MM.1S (cell line): ENCODE results near the gene SPEG.

Experiments used
- DNase-seq: peaks from one replicate; pipeline ENCODE4 v3.0.0-alpha.2; 2015
- H2AFZ ChIP-seq: fragments of 300-600 bp; sonication (generic); 2 replicates; pipeline ENCODE4 v1.6.0; 2016; ENCODE audit warnings: antibody characterized with exemption, low read length
- H3F3A ChIP-seq: fragments of 300-600 bp; sonication (generic); 2 replicates; pipeline ENCODE4 v1.6.1; 2016; ENCODE audit warnings: mild to moderate bottlenecking, antibody characterized with exemption, low read length, moderate library complexity, mixed read lengths; ENCODE audit not compliant: insufficient read depth
- H3K27ac ChIP-seq: fragments of 300-600 bp; sonication (generic); 2 replicates; pipeline ENCODE4 v1.5.1; 2016; ENCODE audit warnings: mild to moderate bottlenecking, low read length
- H3K27me3 ChIP-seq: fragments of 300-600 bp; sonication (generic); replicated peaks from 2 replicates; pipeline ENCODE4 v1.6.0; 2016; ENCODE audit warnings: low read length; ENCODE audit not compliant: insufficient read depth
- H3K36me3 ChIP-seq: fragments of 300-600 bp; sonication (generic); replicated peaks from 2 replicates; pipeline ENCODE4 v1.6.1; 2016; ENCODE audit warnings: mild to moderate bottlenecking, low read length, mixed read lengths; ENCODE audit not compliant: insufficient read depth
- H3K4me1 ChIP-seq: fragments of 300-600 bp; sonication (generic); 2 replicates; pipeline ENCODE4 v1.6.1; 2016; ENCODE audit warnings: low read length, mixed read lengths
- H3K4me2 ChIP-seq: fragments of 300-600 bp; sonication (generic); 2 replicates; pipeline ENCODE4 v1.6.0; 2016; ENCODE audit warnings: low read depth, low read length
- H3K4me3 ChIP-seq: fragments of 300-600 bp; sonication (generic); 2 replicates; pipeline ENCODE4 v1.5.1; 2016; ENCODE audit warnings: low read length, mixed read lengths
- H3K79me2 ChIP-seq: fragments of 300-600 bp; sonication (generic); 2 replicates; pipeline ENCODE4 v1.6.1; 2016; ENCODE audit warnings: mixed run types, low read length, mixed read lengths
- H3K9ac ChIP-seq: fragments of 300-600 bp; sonication (generic); 2 replicates; pipeline ENCODE4 v1.6.1; 2016; ENCODE audit warnings: low read length, mixed read lengths
- H3K9me2 ChIP-seq: fragments of 300-600 bp; sonication (generic); replicated peaks from 2 replicates; pipeline ENCODE4 v1.6.1; 2016; ENCODE audit warnings: mild to moderate bottlenecking, low read length, mixed read lengths; ENCODE audit not compliant: insufficient read depth
- H3K9me3 ChIP-seq: fragments of 300-600 bp; sonication (generic); replicated peaks from 2 replicates; pipeline ENCODE4 v1.6.1; 2016; ENCODE audit warnings: mild to moderate bottlenecking, low read length, mixed read lengths; ENCODE audit not compliant: insufficient read depth
- H4K20me1 ChIP-seq: fragments of 300-600 bp; sonication (generic); 2 replicates; pipeline ENCODE4 v1.6.1; 2016; ENCODE audit warnings: mild to moderate bottlenecking, low read length, moderate library complexity, mixed read lengths; ENCODE audit not compliant: insufficient read depth
- EZH2 ChIP-seq: fragments of 300-600 bp; sonication (generic); optimal IDR thresholded peaks from 2 replicates; pipeline ENCODE3; 2017; ENCODE audit warnings: low read depth, mild to moderate bottlenecking, antibody characterized with exemption, low read length, mixed read lengths
- EZH2phosphoT487 ChIP-seq: fragments of 300-600 bp; sonication (generic); IDR thresholded peaks from 2 replicates; pipeline ENCODE4 v1.6.1; 2018; ENCODE audit warnings: antibody characterized with exemption, low read length
- TF ChIP-seq, protein P1 (sequence below): fragments of 300-600 bp; sonication (generic); IDR thresholded peaks from 2 replicates; pipeline ENCODE4 v1.5.1; 2016; ENCODE audit warnings: antibody characterized with exemption, low read length, mixed read lengths

Gene SPEG

DNA sequence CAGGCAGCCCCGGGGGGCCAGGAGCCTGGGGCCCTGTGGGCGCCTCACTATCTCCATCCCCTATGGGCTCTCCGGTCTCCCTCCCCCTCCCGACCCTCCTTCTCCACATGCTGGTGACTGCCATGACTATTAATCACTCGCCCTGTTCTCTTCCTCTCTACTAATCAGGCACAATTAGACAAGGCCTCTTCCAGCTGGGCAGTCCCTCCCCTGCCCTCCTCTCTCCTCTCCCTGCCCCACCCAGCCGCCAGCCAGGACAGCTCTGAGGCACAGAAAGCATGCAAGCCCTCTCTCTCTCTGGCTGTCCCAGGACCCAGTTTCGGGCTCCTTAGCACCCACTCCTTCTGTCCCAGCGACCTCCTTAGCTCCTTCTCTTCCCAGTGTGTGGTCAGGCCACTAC, 85.4 kb downstream of the SPEG start:
- Histone ChIP-seq H3K9me3 (no peaks in the 10 kb centered on the region), H3K27me3 (peaks cover 100% of the 10 kb centered on the region), H3K9ac (no peak overlapping the region), H3K4me1 (no peaks in the 10 kb centered on the region), H3K4me3 (no peak overlapping the region), H3K9me2 (no peaks in the 10 kb centered on the region), H4K20me1 (no peaks in the 10 kb centered on the region), H3K79me2 (no peaks in the 10 kb centered on the region), H3F3A (no peaks in the 10 kb centered on the region), H3K36me3 (no peaks in the 10 kb centered on the region), H2AFZ (no peak overlapping the region), H3K27ac (no peak overlapping the region), H3K4me2 (no peak overlapping the region)
- TF ChIP-seq, protein P1, sequence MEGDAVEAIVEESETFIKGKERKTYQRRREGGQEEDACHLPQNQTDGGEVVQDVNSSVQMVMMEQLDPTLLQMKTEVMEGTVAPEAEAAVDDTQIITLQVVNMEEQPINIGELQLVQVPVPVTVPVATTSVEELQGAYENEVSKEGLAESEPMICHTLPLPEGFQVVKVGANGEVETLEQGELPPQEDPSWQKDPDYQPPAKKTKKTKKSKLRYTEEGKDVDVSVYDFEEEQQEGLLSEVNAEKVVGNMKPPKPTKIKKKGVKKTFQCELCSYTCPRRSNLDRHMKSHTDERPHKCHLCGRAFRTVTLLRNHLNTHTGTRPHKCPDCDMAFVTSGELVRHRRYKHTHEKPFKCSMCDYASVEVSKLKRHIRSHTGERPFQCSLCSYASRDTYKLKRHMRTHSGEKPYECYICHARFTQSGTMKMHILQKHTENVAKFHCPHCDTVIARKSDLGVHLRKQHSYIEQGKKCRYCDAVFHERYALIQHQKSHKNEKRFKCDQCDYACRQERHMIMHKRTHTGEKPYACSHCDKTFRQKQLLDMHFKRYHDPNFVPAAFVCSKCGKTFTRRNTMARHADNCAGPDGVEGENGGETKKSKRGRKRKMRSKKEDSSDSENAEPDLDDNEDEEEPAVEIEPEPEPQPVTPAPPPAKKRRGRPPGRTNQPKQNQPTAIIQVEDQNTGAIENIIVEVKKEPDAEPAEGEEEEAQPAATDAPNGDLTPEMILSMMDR: no peak
- no peak for TF ChIP-seq EZH2phosphoT487
- no peak for TF ChIP-seq EZH2
- no peak for DNase-seq

DNA sequence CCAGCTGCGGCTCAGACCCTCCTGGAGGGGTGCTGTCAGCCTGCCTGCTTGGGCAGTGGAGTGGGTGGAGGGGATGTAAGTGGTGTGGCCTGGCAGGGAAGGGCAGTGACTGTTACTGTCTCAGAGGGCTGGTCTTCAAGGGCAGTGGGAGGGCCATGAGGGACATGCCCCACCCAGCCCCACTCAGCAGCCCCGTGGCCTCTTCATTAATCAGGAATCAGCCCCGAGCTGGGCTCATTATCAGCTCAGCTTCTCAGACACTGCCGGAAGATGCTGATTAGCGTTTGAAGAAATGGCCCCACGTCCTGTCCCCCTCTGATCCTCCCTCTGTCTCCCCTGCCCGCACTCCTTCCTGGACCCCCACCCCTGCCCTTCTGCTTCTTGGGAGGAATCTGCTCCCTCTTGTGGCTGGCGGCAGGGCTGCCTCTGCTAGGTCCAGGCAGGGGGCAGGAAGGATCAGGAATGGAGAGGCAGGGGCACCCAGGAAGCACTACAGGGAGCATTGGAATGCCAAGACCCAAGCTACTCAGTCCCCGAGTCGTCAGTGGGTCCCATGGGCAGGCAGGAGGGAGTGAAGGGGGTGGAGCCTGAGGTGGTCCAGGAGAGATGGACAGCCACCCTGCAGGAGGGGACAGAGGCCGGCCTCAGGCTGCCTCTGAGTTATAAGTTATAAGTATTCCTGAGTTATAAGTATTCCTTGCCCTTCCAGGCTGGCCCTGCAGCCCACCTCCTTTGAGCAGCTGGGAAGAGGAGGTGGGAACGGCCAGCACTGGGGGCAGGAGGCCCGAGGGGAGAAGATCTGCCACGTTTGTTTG, 86.6 kb downstream of the SPEG start:
- H3K4me1 ChIP-seq: no peaks in the 10 kb centered on the region
- no peaks in the 10 kb centered on the region for H3K9me2 ChIP-seq
- H3K27me3 ChIP-seq: peaks cover 100% of the 10 kb centered on the region
- H3K4me3 ChIP-seq: no peak overlapping the region
- H4K20me1 ChIP-seq: no peaks in the 10 kb centered on the region
- no peaks in the 10 kb centered on the region for H3K79me2 ChIP-seq
- no peak overlapping the region for H3K27ac ChIP-seq
- H3K9me3 ChIP-seq: no peaks in the 10 kb centered on the region
- H2AFZ ChIP-seq: no peak overlapping the region
- H3K9ac ChIP-seq: no peak overlapping the region
- no peak for DNase-seq
- TF ChIP-seq, protein P1: peak; percentile 37
- TF ChIP-seq EZH2: no peak
- no peak overlapping the region for H3K4me2 ChIP-seq
- H3F3A ChIP-seq: no peaks in the 10 kb centered on the region
- no peaks in the 10 kb centered on the region for H3K36me3 ChIP-seq

DNA sequence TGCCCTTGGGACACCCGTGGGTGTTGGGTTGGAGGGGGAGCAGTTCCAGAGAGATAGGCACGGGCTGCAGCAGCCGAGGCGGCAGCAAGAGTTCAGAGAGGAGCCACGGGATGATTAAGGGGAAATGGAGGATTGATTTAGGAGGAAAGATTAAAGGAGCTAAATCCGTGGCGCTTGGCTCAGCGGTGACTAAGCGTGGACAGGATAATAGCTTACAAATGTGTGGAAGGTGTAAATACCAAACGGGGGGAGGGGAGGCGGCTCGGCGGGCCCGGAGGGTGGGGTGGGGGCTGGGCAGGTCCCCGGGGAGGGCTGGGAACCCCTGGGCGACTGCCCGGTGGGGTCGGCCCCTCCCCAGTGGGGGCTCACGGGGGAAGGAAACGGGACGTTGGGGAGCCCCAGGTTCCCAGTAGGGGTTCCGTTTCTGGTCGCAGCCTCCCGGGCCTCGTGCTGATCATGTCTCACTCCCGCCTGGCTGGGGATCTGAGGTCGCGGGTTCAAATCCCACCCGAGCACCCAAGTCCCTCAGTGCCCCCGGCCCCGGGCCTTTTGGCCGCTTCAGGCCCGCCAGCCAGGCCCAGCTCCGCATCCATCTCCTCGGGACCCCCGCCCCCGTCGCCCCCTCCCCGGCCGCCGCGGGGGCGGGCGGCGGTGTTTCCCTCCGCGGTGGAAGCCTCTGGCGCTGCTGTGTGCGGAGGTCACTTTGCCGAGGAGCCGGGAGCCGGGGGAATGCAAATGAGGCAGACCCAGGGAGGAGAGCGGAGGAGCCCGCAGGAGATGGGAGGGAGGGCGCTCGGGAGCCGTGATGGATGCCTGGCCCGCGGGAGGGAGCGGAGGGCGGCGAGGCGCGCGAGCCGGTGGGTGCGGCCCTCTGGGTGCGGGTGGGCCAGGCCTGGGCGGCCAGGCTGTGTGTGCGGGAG, 87.7 kb downstream of the SPEG start:
- Histone ChIP-seq H3K9ac (no peak overlapping the region), H3K27ac (no peak overlapping the region), H3K27me3 (peaks cover 99% of the 10 kb centered on the region), H3K36me3 (no peaks in the 10 kb centered on the region), H3F3A (no peaks in the 10 kb centered on the region), H3K4me3 (no peak overlapping the region), H2AFZ (no peak overlapping the region), H3K79me2 (no peaks in the 10 kb centered on the region), H4K20me1 (no peaks in the 10 kb centered on the region), H3K4me2 (no peak overlapping the region), H3K9me3 (no peaks in the 10 kb centered on the region), H3K9me2 (no peaks in the 10 kb centered on the region), H3K4me1 (no peaks in the 10 kb centered on the region)
- no peak for DNase-seq
- TF ChIP-seq, protein P1: no peak
- no peak for TF ChIP-seq EZH2phosphoT487
- peak; percentile 12 for TF ChIP-seq EZH2
